Natural killer cell (primary cell): ENCODE measurements around the gene PPP3CA. TPM values are rescaled to one million over a fixed set of nuclear protein-coding genes. Genes with fewer than 3 reads are reported as not detected.
A peak's percentile ranks its signal among the peaks of the same experiment; 100 is the strongest.

Source experiments
- ATAC-seq, 3 donors: fragments of 150-1000 bp in 2 of 3; fragments of 200-7000 bp in 1 of 3; cut with Tn5 transposase; 1 replicate in 1 of 3; 2 replicates in 2 of 3; pipeline ENCODE4 v1.10.0; 2021; ENCODE audit warnings: mild to moderate bottlenecking in 2 of 3, moderate library complexity in 2 of 3
- DNase-seq, 2 donors: peaks; one replicate each; pipeline versions ENCODE4 v3.0.0 to v3.0.0-alpha.2; 2013 to 2021; ENCODE audit warnings: mixed read lengths in 1 of 2
- H3K27ac ChIP-seq: one replicate; pipeline ENCODE4 v1.5.1; 2013; ENCODE audit warnings: mild to moderate bottlenecking, low read length
- H3K27me3 ChIP-seq: one replicate; pipeline ENCODE4 v1.6.1; 2013; ENCODE audit warnings: low read length; ENCODE audit not compliant: control insufficient read depth, insufficient read depth
- H3K36me3 ChIP-seq: one replicate; pipeline ENCODE4 v1.6.1; 2013; ENCODE audit warnings: low read length; ENCODE audit not compliant: control insufficient read depth, insufficient read depth
- H3K4me1 ChIP-seq: one replicate; pipeline ENCODE4 v1.6.1; 2013; ENCODE audit warnings: low read length; ENCODE audit not compliant: control insufficient read depth, insufficient read depth
- H3K4me3 ChIP-seq: one replicate; pipeline ENCODE4 v1.5.1; 2013; ENCODE audit warnings: low read length
- H3K9me3 ChIP-seq: one replicate; pipeline ENCODE4 v1.6.1; 2013; ENCODE audit warnings: low read length; ENCODE audit not compliant: control insufficient read depth, insufficient read depth
- H3K27ac Mint-ChIP-seq, 2 donors: one replicate each; pipeline ENCODE4 v1.8.0; 2022; ENCODE audit warnings: mild to moderate bottlenecking in 2 of 2, mixed read lengths in 2 of 2, moderate library complexity in 1 of 2
- H3K27me3 Mint-ChIP-seq, 2 donors: one replicate each; pipeline ENCODE4 v1.8.0; 2022; ENCODE audit warnings: low read depth in 2 of 2, mixed read lengths in 2 of 2
- H3K36me3 Mint-ChIP-seq: one replicate; pipeline ENCODE4 v1.8.0; 2022; ENCODE audit warnings: mixed read lengths
- H3K4me1 Mint-ChIP-seq, 2 donors: one replicate each; pipeline ENCODE4 v1.8.0; 2022; ENCODE audit warnings: mixed read lengths in 2 of 2
- H3K4me3 Mint-ChIP-seq: one replicate; pipeline ENCODE4 v1.8.0; 2022; ENCODE audit warnings: mild to moderate bottlenecking, moderate library complexity, mixed read lengths
- H3K9me3 Mint-ChIP-seq, 2 donors: one replicate each; pipeline ENCODE4 v1.8.0; 2022; ENCODE audit warnings: mixed read lengths in 2 of 2
- CTCF ChIP-seq: fragments of 200-600 bp; IDR thresholded peaks from one replicate; pipeline ENCODE4 v1.8.0; 2022; ENCODE audit warnings: antibody characterized with exemption
- WGBS: methylation state at CpG from one replicate; pipeline ENCODE4 v1.1.7; 2013; ENCODE audit warnings: missing lambda C conversion rate; ENCODE audit not compliant: insufficient coverage; 5-methylcytosine and 5-hydroxymethylcytosine counted together
- intact Hi-C: fragments of 100-400 bp; cut with micrococcal nuclease; formaldehyde crosslinking; loops from one replicate; pipeline ENCODE4 v1.14.2; 2022
- total RNA-seq, 4 donors: library from RNA; stranded (reverse); fragments of 120-200 nt in 1 of 4; gene quantifications; one replicate each; pipeline versions ENCODE4 v1.2.3 to v1.2.4, GENCODE V29; 2013 to 2022

The PPP3CA gene
- total RNA-seq, 3 donors from 2014 or later (not counting 1 experiment from before 2014, with no cell fraction given) = 53.1 to 73.1 (median 58.0) TPM

- Mint-ChIP-seq H3K4me3 (no peak overlapping the region), H3K4me1 (peaks cover 27 to 52% of the 10 kb centered on the region in 2 donors), H3K9me3 (no peaks in the 10 kb centered on the region), H3K27me3 (no peaks in the 10 kb centered on the region), H3K36me3 (no peaks in the 10 kb centered on the region), H3K27ac (peak overlapping the region in 1 of 2 donors; percentile 27)
- DNase-seq = no peak
- no peaks in the 10 kb centered on the region for H3K27me3 ChIP-seq
- H3K4me1 ChIP-seq = peaks cover 3% of the 10 kb centered on the region
- H3K4me3 ChIP-seq = no peak overlapping the region
- intact Hi-C loops = no loop called here
- TF ChIP-seq CTCF = no peak
- no peaks in the 10 kb centered on the region for H3K9me3 ChIP-seq
- H3K36me3 ChIP-seq = no peaks in the 10 kb centered on the region
- no peak overlapping the region for H3K27ac ChIP-seq
- no peak for ATAC-seq
Measured at GRCh38 chr4:101211146-101211553, 136.2 kb downstream of the PPP3CA start.

GRCh38 chr4:101210331-101210730 lies 137.0 kb downstream of the PPP3CA start:
- TF ChIP-seq CTCF = no peak
- Mint-ChIP-seq H3K4me1 (peaks cover 35 to 60% of the 10 kb centered on the region in 2 donors), H3K27ac (peak overlapping the region in 1 of 2 donors; percentile 15), H3K9me3 (no peaks in the 10 kb centered on the region), H3K27me3 (no peaks in the 10 kb centered on the region), H3K36me3 (no peaks in the 10 kb centered on the region), H3K4me3 (no peak overlapping the region)
- Histone ChIP-seq H3K4me1 (peaks cover 9% of the 10 kb centered on the region), H3K36me3 (no peaks in the 10 kb centered on the region), H3K27ac (no peak overlapping the region), H3K4me3 (no peak overlapping the region), H3K9me3 (no peaks in the 10 kb centered on the region), H3K27me3 (no peaks in the 10 kb centered on the region)
- no CpG with 5 or more reads among the region's 1 CpG for WGBS
- no peak for ATAC-seq
- DNase-seq = no peak
- intact Hi-C loops = no loop called here

GRCh38 chr4:101208171-101208570 lies 139.2 kb downstream of the PPP3CA start:
- peak overlapping the region in 1 of 2 donors; percentile 36 for H3K27ac Mint-ChIP-seq

More at GRCh38 chr4:101208171-101208570, 139.2 kb downstream of the PPP3CA start:
- ATAC-seq = no peak
- Mint-ChIP-seq H3K36me3 (no peaks in the 10 kb centered on the region), H3K9me3 (no peaks in the 10 kb centered on the region), H3K4me1 (peaks cover 36 to 56% of the 10 kb centered on the region in 2 donors), H3K4me3 (no peak overlapping the region), H3K27me3 (no peaks in the 10 kb centered on the region)
- TF ChIP-seq CTCF = no peak
- no peak overlapping the region for H3K4me3 ChIP-seq
- WGBS = 100% methylated on average over 2 of the region's 4 CpGs
- no peak overlapping the region for H3K27ac ChIP-seq
- peaks cover 9% of the 10 kb centered on the region for H3K4me1 ChIP-seq
- no peaks in the 10 kb centered on the region for H3K27me3 ChIP-seq
- DNase-seq = no peak
- no peaks in the 10 kb centered on the region for H3K9me3 ChIP-seq
- intact Hi-C loops = no loop called here
- no peaks in the 10 kb centered on the region for H3K36me3 ChIP-seq
